ENCODE data around the gene NAGS.

The NAGS gene

DNA sequence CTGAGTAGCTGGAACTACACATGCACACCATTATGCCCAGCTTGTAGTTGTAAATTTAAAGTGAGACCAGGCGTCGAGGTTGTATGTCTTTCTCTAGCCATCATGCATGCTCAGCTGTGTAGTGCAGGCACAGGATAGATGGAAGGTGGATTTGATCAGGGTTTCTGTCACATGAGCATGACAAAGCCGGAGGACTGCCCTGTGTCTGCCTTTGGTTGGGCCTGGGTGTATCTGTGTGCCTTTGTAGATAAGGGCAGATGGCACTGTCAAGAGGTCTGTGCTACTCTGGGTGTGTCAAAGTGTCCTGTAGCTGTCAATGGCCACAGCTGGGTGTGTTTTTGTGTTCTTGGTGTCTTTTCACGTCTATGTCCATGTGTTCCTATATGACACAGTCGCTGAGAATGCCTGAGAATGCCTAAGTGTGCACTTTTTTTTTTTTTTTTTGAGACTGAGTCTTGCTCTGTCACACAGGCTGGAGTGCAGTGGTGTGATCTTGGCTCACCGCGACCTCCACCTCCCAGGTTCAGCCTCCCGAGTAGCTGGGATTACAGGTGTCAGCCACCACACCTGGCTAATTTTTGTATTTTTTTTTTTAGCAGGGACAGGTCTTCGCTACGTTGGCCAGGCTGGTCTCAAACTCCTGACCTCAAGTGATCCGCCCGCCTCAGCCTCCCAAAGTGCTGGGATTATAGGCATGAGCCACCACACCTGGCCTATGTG is 4.1 kb upstream of the NAGS start:
- no peak overlapping the region for H3K9ac ChIP-seq (ENCODE audit: low read length in 2 of 2)
- H3K4me3 ChIP-seq (ENCODE audit: low read length in 2 of 2): no peak overlapping the region
- H3K9me3 ChIP-seq (ENCODE audit: control insufficient read depth in 2 of 2, low read length in 2 of 2): no peaks in the 10 kb centered on the region
- H3K4me1 ChIP-seq (ENCODE audit: control insufficient read depth, insufficient read depth, low read length): peaks cover 10% of the 10 kb centered on the region
- H3K27me3 ChIP-seq (ENCODE audit: control insufficient read depth in 1 of 2, insufficient read depth in 2 of 2, low read length in 2 of 2): peaks cover 24 to 25% of the 10 kb centered on the region in 2 donors
- no peaks in the 10 kb centered on the region for H3K36me3 ChIP-seq (ENCODE audit: control insufficient read depth in 2 of 2, insufficient read depth in 2 of 2, low read length in 2 of 2)
- no peak overlapping the region for H3K27ac ChIP-seq (ENCODE audit: low read length)

GRCh38 chr17:44000871-44001460 is 3.5 kb upstream of the NAGS start:
- Histone ChIP-seq H3K36me3 (ENCODE audit: control insufficient read depth in 2 of 2, insufficient read depth in 2 of 2, low read length in 2 of 2) (no peaks in the 10 kb centered on the region), H3K9ac (ENCODE audit: low read length in 2 of 2) (no peak overlapping the region), H3K9me3 (ENCODE audit: control insufficient read depth in 2 of 2, low read length in 2 of 2) (no peaks in the 10 kb centered on the region), H3K4me3 (ENCODE audit: low read length in 2 of 2) (no peak overlapping the region), H3K4me1 (ENCODE audit: control insufficient read depth, insufficient read depth, low read length) (peaks cover 15% of the 10 kb centered on the region), H3K27ac (ENCODE audit: low read length) (no peak overlapping the region), H3K27me3 (ENCODE audit: control insufficient read depth in 1 of 2, insufficient read depth in 2 of 2, low read length in 2 of 2) (peaks cover 27 to 30% of the 10 kb centered on the region in 2 donors)

GRCh38 chr17:44001461-44001920 is 2.9 kb upstream of the NAGS start:
- H3K36me3 ChIP-seq (ENCODE audit: control insufficient read depth in 2 of 2, insufficient read depth in 2 of 2, low read length in 2 of 2): no peaks in the 10 kb centered on the region
- no peak overlapping the region for H3K27ac ChIP-seq (ENCODE audit: low read length)
- peaks cover 28 to 32% of the 10 kb centered on the region in 2 donors for H3K27me3 ChIP-seq (ENCODE audit: control insufficient read depth in 1 of 2, insufficient read depth in 2 of 2, low read length in 2 of 2)
- peaks cover 20% of the 10 kb centered on the region for H3K4me1 ChIP-seq (ENCODE audit: control insufficient read depth, insufficient read depth, low read length)
- H3K4me3 ChIP-seq (ENCODE audit: low read length in 2 of 2): no peak overlapping the region
- H3K9ac ChIP-seq (ENCODE audit: low read length in 2 of 2): no peak overlapping the region
- H3K9me3 ChIP-seq (ENCODE audit: control insufficient read depth in 2 of 2, low read length in 2 of 2): no peaks in the 10 kb centered on the region

DNA sequence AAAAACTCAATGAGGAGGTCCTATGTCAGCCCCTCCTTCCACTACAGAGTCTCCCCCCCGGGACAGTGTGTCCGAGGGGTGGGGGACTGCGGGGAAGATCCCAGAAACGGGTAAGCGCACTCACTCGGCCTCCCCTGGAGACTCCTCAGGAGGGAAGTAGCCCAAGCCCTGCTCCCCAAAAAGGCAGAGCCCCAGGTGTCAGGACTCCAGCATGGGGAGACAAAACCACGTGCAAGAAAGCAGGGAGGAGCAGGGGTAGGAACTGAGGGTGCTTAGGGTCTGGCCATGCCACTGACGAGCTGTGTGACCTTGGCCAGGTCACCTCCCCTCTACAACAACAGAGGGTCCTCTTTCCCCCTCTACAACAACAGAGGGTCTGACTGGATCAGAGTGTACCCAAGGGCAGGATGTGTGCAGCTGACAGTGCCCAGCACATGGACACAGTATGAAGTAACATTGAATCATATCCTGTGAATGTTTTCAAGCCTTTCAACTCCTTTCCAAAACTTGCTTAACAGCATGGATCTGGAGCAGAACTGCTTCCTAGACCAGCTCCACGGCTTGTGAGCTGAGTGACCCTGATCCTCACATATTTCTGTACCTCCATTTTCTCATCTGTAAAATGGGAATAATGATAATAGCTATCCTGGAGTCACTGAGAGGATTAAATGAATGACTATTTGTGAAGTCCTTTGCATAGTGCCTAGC is 2.1 kb upstream of the NAGS start:
- Histone ChIP-seq H3K27ac (ENCODE audit: low read length) (no peak overlapping the region), H3K9me3 (ENCODE audit: control insufficient read depth in 2 of 2, low read length in 2 of 2) (no peaks in the 10 kb centered on the region), H3K27me3 (ENCODE audit: control insufficient read depth in 1 of 2, insufficient read depth in 2 of 2, low read length in 2 of 2) (peaks cover 28 to 36% of the 10 kb centered on the region in 2 donors), H3K9ac (ENCODE audit: low read length in 2 of 2) (no peak overlapping the region), H3K4me1 (ENCODE audit: control insufficient read depth, insufficient read depth, low read length) (peaks cover 28% of the 10 kb centered on the region), H3K4me3 (ENCODE audit: low read length in 2 of 2) (no peak overlapping the region), H3K36me3 (ENCODE audit: control insufficient read depth in 2 of 2, insufficient read depth in 2 of 2, low read length in 2 of 2) (no peaks in the 10 kb centered on the region)

- H3K27ac ChIP-seq (ENCODE audit: low read length): no peak overlapping the region
- H3K36me3 ChIP-seq (ENCODE audit: control insufficient read depth in 2 of 2, insufficient read depth in 2 of 2, low read length in 2 of 2): no peaks in the 10 kb centered on the region
- H3K9me3 ChIP-seq (ENCODE audit: control insufficient read depth in 2 of 2, low read length in 2 of 2): no peaks in the 10 kb centered on the region
- peak overlapping the region; percentile 40 to 79 for H3K4me3 ChIP-seq (ENCODE audit: low read length in 2 of 2)
- H3K4me1 ChIP-seq (ENCODE audit: control insufficient read depth, insufficient read depth, low read length): peaks cover 39% of the 10 kb centered on the region
- peaks cover 35 to 49% of the 10 kb centered on the region in 2 donors for H3K27me3 ChIP-seq (ENCODE audit: control insufficient read depth in 1 of 2, insufficient read depth in 2 of 2, low read length in 2 of 2)
- no peak overlapping the region for H3K9ac ChIP-seq (ENCODE audit: low read length in 2 of 2)
Observed at GRCh38 chr17:44004761-44005526, 522 bp downstream of the NAGS start.

- Histone ChIP-seq H3K9ac (ENCODE audit: low read length in 2 of 2) (no peak overlapping the region), H3K36me3 (ENCODE audit: control insufficient read depth in 2 of 2, insufficient read depth in 2 of 2, low read length in 2 of 2) (peaks cover 0 to 2% of the 10 kb centered on the region in 2 donors), H3K9me3 (ENCODE audit: control insufficient read depth in 2 of 2, low read length in 2 of 2) (no peaks in the 10 kb centered on the region), H3K27ac (ENCODE audit: low read length) (no peak overlapping the region), H3K4me3 (ENCODE audit: low read length in 2 of 2) (peak overlapping the region; percentile 62 to 79), H3K27me3 (ENCODE audit: control insufficient read depth in 1 of 2, insufficient read depth in 2 of 2, low read length in 2 of 2) (peaks cover 35 to 49% of the 10 kb centered on the region in 2 donors), H3K4me1 (ENCODE audit: control insufficient read depth, insufficient read depth, low read length) (peaks cover 39% of the 10 kb centered on the region)
Observed at GRCh38 chr17:44005527-44006271, 1.3 kb downstream of the NAGS start.

DNA sequence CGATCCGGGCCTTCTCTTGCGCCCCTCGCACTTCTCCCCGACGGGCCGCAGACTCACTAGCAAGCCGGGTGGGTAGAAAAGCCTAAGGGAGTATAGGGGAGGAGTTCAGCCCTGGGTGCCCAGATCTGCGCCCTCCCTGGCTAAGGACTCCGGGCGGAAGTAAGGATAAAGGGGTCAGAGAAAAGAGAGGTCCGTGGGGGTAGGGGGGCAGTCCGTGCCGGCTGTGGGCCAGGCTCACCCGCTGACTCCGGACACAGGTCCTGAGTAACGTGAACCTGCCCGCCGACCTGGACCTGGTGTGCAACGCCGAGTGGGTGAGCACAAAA is 1.8 kb downstream of the NAGS start:
- Histone ChIP-seq H3K27ac (ENCODE audit: low read length) (no peak overlapping the region), H3K4me3 (ENCODE audit: low read length in 2 of 2) (peak overlapping the region; percentile 62 to 79), H3K9me3 (ENCODE audit: control insufficient read depth in 2 of 2, low read length in 2 of 2) (no peaks in the 10 kb centered on the region), H3K4me1 (ENCODE audit: control insufficient read depth, insufficient read depth, low read length) (peaks cover 39% of the 10 kb centered on the region), H3K36me3 (ENCODE audit: control insufficient read depth in 2 of 2, insufficient read depth in 2 of 2, low read length in 2 of 2) (peaks cover 0 to 4% of the 10 kb centered on the region in 2 donors), H3K9ac (ENCODE audit: low read length in 2 of 2) (no peak overlapping the region), H3K27me3 (ENCODE audit: control insufficient read depth in 1 of 2, insufficient read depth in 2 of 2, low read length in 2 of 2) (peaks cover 35 to 49% of the 10 kb centered on the region in 2 donors)

GRCh38 chr17:44006598-44007345 is 2.4 kb downstream of the NAGS start:
- H3K36me3 ChIP-seq (ENCODE audit: control insufficient read depth in 2 of 2, insufficient read depth in 2 of 2, low read length in 2 of 2): peaks cover under 1 to 7% of the 10 kb centered on the region in 2 donors
- H3K9ac ChIP-seq (ENCODE audit: low read length in 2 of 2): peak overlapping the region; percentile 33 to 36
- peaks cover 33 to 49% of the 10 kb centered on the region in 2 donors for H3K27me3 ChIP-seq (ENCODE audit: control insufficient read depth in 1 of 2, insufficient read depth in 2 of 2, low read length in 2 of 2)
- peak overlapping the region; percentile 70 to 79 for H3K4me3 ChIP-seq (ENCODE audit: low read length in 2 of 2)
- no peaks in the 10 kb centered on the region for H3K9me3 ChIP-seq (ENCODE audit: control insufficient read depth in 2 of 2, low read length in 2 of 2)
- H3K27ac ChIP-seq (ENCODE audit: low read length): no peak overlapping the region
- H3K4me1 ChIP-seq (ENCODE audit: control insufficient read depth, insufficient read depth, low read length): peaks cover 39% of the 10 kb centered on the region

DNA sequence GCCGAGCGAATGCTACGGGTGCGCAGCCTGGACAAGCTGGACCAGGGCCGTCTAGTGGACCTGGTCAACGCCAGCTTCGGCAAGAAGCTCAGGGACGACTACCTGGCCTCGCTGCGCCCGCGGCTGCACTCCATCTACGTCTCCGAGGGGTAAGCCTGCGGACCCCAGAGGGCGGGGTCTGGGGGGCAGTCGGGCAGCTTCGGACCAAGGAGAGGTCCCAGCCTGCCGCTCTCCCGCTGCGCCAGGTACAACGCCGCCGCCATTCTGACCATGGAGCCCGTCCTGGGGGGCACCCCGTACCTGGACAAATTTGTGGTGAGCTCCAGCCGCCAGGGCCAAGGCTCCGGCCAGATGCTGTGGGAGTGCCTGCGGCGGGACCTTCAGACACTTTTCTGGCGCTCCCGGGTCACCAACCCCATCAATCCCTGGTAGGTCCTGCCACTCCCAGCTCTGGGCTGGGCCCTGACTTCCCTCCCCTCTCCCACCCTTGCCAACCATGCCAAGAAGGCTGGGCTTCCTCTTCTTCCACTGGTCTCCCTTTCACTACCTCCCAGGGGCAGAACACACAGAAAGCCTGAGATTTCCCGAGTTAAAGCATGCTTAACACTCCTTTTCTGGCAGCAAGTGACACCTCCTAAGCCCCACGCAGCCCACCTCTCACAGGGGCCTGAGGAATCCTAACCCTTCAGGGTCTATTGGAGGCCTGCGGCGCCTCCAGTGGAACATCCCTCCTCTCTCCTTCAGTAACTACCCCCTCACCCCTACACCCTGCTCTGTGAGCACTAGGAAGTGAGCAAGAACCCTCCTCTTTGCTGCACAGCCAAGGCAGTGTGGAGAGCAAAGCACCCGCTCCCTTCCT is 3.2 kb downstream of the NAGS start:
- no peak overlapping the region for H3K27ac ChIP-seq (ENCODE audit: low read length)
- peak overlapping the region; percentile 70 to 79 for H3K4me3 ChIP-seq (ENCODE audit: low read length in 2 of 2)
- H3K36me3 ChIP-seq (ENCODE audit: control insufficient read depth in 2 of 2, insufficient read depth in 2 of 2, low read length in 2 of 2): peaks cover 4 to 10% of the 10 kb centered on the region in 2 donors
- peak overlapping the region; percentile 33 to 42 for H3K9ac ChIP-seq (ENCODE audit: low read length in 2 of 2)
- H3K4me1 ChIP-seq (ENCODE audit: control insufficient read depth, insufficient read depth, low read length): peaks cover 39% of the 10 kb centered on the region
- H3K9me3 ChIP-seq (ENCODE audit: control insufficient read depth in 2 of 2, low read length in 2 of 2): no peaks in the 10 kb centered on the region
- peaks cover 33 to 43% of the 10 kb centered on the region in 2 donors for H3K27me3 ChIP-seq (ENCODE audit: control insufficient read depth in 1 of 2, insufficient read depth in 2 of 2, low read length in 2 of 2)
